ENCODE measurements around the gene GALNT16. TPM values are rescaled to one million over a fixed set of nuclear protein-coding genes. Genes with fewer than 3 reads are reported as not detected.

GALNT16 gene
- total and polyA plus RNA-seq, 4 experiments from 2014 or later, result 0.06 TPM; not detected in 3

- H3K4me1 Mint-ChIP-seq, result peaks cover 38 to 84% (median 55%) of the 10 kb centered on the region in 4 donors
- no peak for DNase-seq
- ChIA-PET POLR2A (ENCODE audit: partially characterized antibody) (interaction anchor here (0.9 to 3.4 kb wide), 13 partner anchors 11 to 1724 kb away, joined by 3 to 20 read pairs (median 4); partner anchors contain the start of genes COX16, DCAF5, EXD2 and SRSF5), CTCF (ENCODE audit: partially characterized antibody) (no interaction called here)
- peak overlapping the region; percentile 87 for H3K27ac ChIP-seq (ENCODE audit: low read depth, low read length)
- H3K27ac Mint-ChIP-seq, result peak overlapping the region; percentile 98 to 100 (median 100)
- H3K36me3 ChIP-seq (ENCODE audit: insufficient read depth, low read length), result peaks cover 13% of the 10 kb centered on the region
- H3K9me3 ChIP-seq (ENCODE audit: control insufficient read depth in 1 of 2, low read length in 2 of 2), result no peaks in the 10 kb centered on the region
- H3K9me3 Mint-ChIP-seq, result no peaks in the 10 kb centered on the region
- H3K27me3 ChIP-seq (ENCODE audit: insufficient read depth, low read length), result no peaks in the 10 kb centered on the region
- peak overlapping the region; percentile 86 to 91 for H3K4me3 ChIP-seq (ENCODE audit: low read length in 2 of 2)
- H3K4me3 Mint-ChIP-seq, result peak overlapping the region; percentile 91 to 99 (median 96)
- H3K36me3 Mint-ChIP-seq, result peaks cover 15 to 44% of the 10 kb centered on the region in 2 donors
- intact Hi-C loops (cut with micrococcal nuclease), result loop anchor here (1.0 to 5.0 kb wide), 5 partner anchors 207 to 1923 kb away; partner anchors contain the start of genes DCAF5, EXD2, SIPA1L1 and SRSF5
- no peaks in the 10 kb centered on the region for H3K27me3 Mint-ChIP-seq
- H3K4me1 ChIP-seq (ENCODE audit: insufficient read depth, low read length), result peaks cover 75% of the 10 kb centered on the region
Measured at GRCh38 chr14:69398818-69399210, 138.9 kb downstream of the GALNT16 start.

DNA sequence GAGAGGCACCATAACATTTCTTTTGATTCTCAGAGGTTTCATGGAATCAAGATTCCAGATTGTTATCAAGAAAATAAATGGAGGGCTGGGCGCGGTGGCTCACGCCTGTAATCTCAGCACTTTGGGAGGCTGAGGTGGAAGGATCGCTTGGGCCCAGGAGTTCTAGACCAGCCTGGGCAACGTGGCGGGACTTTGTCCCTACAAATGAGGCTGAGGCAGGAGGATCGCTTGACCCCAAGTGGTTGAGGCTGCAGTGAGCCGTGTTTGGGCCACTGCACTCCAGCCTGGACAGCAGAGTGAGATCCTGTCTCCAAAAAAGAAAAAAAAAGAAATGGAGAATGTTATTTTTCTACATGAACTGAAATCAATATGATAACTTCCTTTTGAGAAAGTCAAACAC lies 139.8 kb downstream of the GALNT16 start:
- POLR2A ChIA-PET (ENCODE audit: partially characterized antibody), result interaction anchor here (2.3 to 3.4 kb wide), 2 partner anchors 208 to 367 kb away, joined by 14 to 20 read pairs; partner anchors contain the start of genes EXD2 and SRSF5
- CTCF ChIA-PET (ENCODE audit: partially characterized antibody), result no interaction called here
- Mint-ChIP-seq H3K9me3 (no peaks in the 10 kb centered on the region), H3K36me3 (peaks cover 16 to 37% of the 10 kb centered on the region in 2 donors), H3K27me3 (no peaks in the 10 kb centered on the region), H3K27ac (peak overlapping the region in 1 of 7 donors; percentile 100), H3K4me3 (peak overlapping the region; percentile 91 to 99 (median 96)), H3K4me1 (peaks cover 39 to 89% (median 54%) of the 10 kb centered on the region in 4 donors)
- no peaks in the 10 kb centered on the region for H3K9me3 ChIP-seq (ENCODE audit: control insufficient read depth in 1 of 2, low read length in 2 of 2)
- H3K4me1 ChIP-seq (ENCODE audit: insufficient read depth, low read length), result peaks cover 66% of the 10 kb centered on the region
- intact Hi-C loops (cut with micrococcal nuclease), result loop anchor here (2.0 to 5.0 kb wide), 3 partner anchors 207 to 1923 kb away; partner anchors contain the start of genes EXD2, SIPA1L1 and VTI1B
- H3K27me3 ChIP-seq (ENCODE audit: insufficient read depth, low read length), result no peaks in the 10 kb centered on the region
- no peak overlapping the region for H3K27ac ChIP-seq (ENCODE audit: low read depth, low read length)
- H3K36me3 ChIP-seq (ENCODE audit: insufficient read depth, low read length), result peaks cover 8% of the 10 kb centered on the region
- no peak for DNase-seq
- peak overlapping the region in 1 of 2 donors; percentile 91 for H3K4me3 ChIP-seq (ENCODE audit: low read length in 2 of 2)

- intact Hi-C loops (cut with micrococcal nuclease), result no loop called here
- Mint-ChIP-seq H3K27ac (peak overlapping the region in 3 of 7 donors; percentile 27 to 49 (median 31)), H3K4me1 (peaks cover 40 to 87% (median 53%) of the 10 kb centered on the region in 4 donors), H3K9me3 (no peaks in the 10 kb centered on the region), H3K36me3 (peaks cover 16 to 33% of the 10 kb centered on the region in 2 donors), H3K4me3 (peak overlapping the region; percentile 91 to 99 (median 96)), H3K27me3 (no peaks in the 10 kb centered on the region)
- H3K9me3 ChIP-seq (ENCODE audit: control insufficient read depth in 1 of 2, low read length in 2 of 2), result no peaks in the 10 kb centered on the region
- CTCF ChIA-PET (ENCODE audit: partially characterized antibody), result no interaction called here
- H3K36me3 ChIP-seq (ENCODE audit: insufficient read depth, low read length), result peaks cover 4% of the 10 kb centered on the region
- DNase-seq, result no peak
- peaks cover 62% of the 10 kb centered on the region for H3K4me1 ChIP-seq (ENCODE audit: insufficient read depth, low read length)
- POLR2A ChIA-PET (ENCODE audit: partially characterized antibody), result no interaction called here
- H3K4me3 ChIP-seq (ENCODE audit: low read length in 2 of 2), result no peak overlapping the region
- H3K27ac ChIP-seq (ENCODE audit: low read depth, low read length), result no peak overlapping the region
- no peaks in the 10 kb centered on the region for H3K27me3 ChIP-seq (ENCODE audit: insufficient read depth, low read length)
Measured at GRCh38 chr14:69400154-69400553, 140.2 kb downstream of the GALNT16 start.

- Histone ChIP-seq H3K36me3 (ENCODE audit: insufficient read depth, low read length) (no peaks in the 10 kb centered on the region), H3K27ac (ENCODE audit: low read depth, low read length) (no peak overlapping the region), H3K9me3 (ENCODE audit: control insufficient read depth in 1 of 2, low read length in 2 of 2) (no peaks in the 10 kb centered on the region), H3K4me1 (ENCODE audit: insufficient read depth, low read length) (peaks cover 45% of the 10 kb centered on the region), H3K27me3 (ENCODE audit: insufficient read depth, low read length) (no peaks in the 10 kb centered on the region), H3K4me3 (ENCODE audit: low read length in 2 of 2) (no peak overlapping the region)
- ChIA-PET CTCF (ENCODE audit: partially characterized antibody) (no interaction called here), POLR2A (ENCODE audit: partially characterized antibody) (no interaction called here)
- Mint-ChIP-seq H3K27ac (no peak overlapping the region), H3K36me3 (peaks cover 7 to 18% of the 10 kb centered on the region in 2 donors), H3K4me3 (peak overlapping the region in 2 of 8 donors; percentile 31 to 36), H3K4me1 (peaks cover 28 to 77% (median 38%) of the 10 kb centered on the region in 4 donors), H3K27me3 (no peaks in the 10 kb centered on the region), H3K9me3 (no peaks in the 10 kb centered on the region)
- intact Hi-C loops (cut with micrococcal nuclease), result no loop called here
- no peak for DNase-seq
Measured at GRCh38 chr14:69401841-69402240, 141.9 kb downstream of the GALNT16 start.

- DNase-seq, result no peak
- ChIA-PET POLR2A (ENCODE audit: partially characterized antibody) (no interaction called here), CTCF (ENCODE audit: partially characterized antibody) (no interaction called here)
- Histone ChIP-seq H3K27ac (ENCODE audit: low read depth, low read length) (no peak overlapping the region), H3K4me1 (ENCODE audit: insufficient read depth, low read length) (peaks cover 31% of the 10 kb centered on the region), H3K9me3 (ENCODE audit: control insufficient read depth in 1 of 2, low read length in 2 of 2) (no peaks in the 10 kb centered on the region), H3K36me3 (ENCODE audit: insufficient read depth, low read length) (no peaks in the 10 kb centered on the region), H3K27me3 (ENCODE audit: insufficient read depth, low read length) (no peaks in the 10 kb centered on the region), H3K4me3 (ENCODE audit: low read length in 2 of 2) (no peak overlapping the region)
- Mint-ChIP-seq H3K27me3 (no peaks in the 10 kb centered on the region), H3K4me3 (no peak overlapping the region), H3K36me3 (peaks cover 9 to 18% of the 10 kb centered on the region in 2 donors), H3K9me3 (no peaks in the 10 kb centered on the region), H3K4me1 (peaks cover 25 to 66% (median 32%) of the 10 kb centered on the region in 4 donors), H3K27ac (no peak overlapping the region)
- intact Hi-C loops (cut with micrococcal nuclease), result no loop called here
Measured at GRCh38 chr14:69404478-69404877, 144.5 kb downstream of the GALNT16 start.

DNA sequence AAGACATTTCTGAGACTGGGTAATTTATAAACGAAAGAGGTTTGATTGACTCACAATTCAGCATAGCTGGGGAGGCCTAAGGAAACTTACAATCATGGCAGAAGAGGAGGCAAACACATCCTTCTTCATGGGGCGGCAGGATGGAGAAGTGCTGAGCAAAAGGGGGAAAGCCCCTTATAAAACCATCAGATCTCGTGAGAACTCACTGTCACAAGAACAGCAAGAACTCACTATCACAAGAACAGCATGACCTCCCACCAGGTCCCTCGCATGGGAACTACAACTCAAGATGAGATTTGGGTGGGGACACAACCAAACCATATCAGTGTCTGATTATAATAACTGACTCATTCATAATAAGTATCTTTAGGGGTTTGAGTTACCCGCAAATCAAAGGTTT lies 144.9 kb downstream of the GALNT16 start:
- no peak overlapping the region for H3K27ac Mint-ChIP-seq

GRCh38 chr14:69405762-69406161 lies 145.8 kb downstream of the GALNT16 start:
- POLR2A ChIA-PET (ENCODE audit: partially characterized antibody), result no interaction called here
- H3K4me1 ChIP-seq (ENCODE audit: insufficient read depth, low read length), result peaks cover 18% of the 10 kb centered on the region
- H3K36me3 ChIP-seq (ENCODE audit: insufficient read depth, low read length), result no peaks in the 10 kb centered on the region
- no peaks in the 10 kb centered on the region for H3K9me3 ChIP-seq (ENCODE audit: control insufficient read depth in 1 of 2, low read length in 2 of 2)
- H3K36me3 Mint-ChIP-seq, result peaks cover 4 to 18% of the 10 kb centered on the region in 2 donors
- DNase-seq, result no peak
- H3K27ac Mint-ChIP-seq, result no peak overlapping the region
- H3K27me3 ChIP-seq (ENCODE audit: insufficient read depth, low read length), result no peaks in the 10 kb centered on the region
- no peaks in the 10 kb centered on the region for H3K27me3 Mint-ChIP-seq
- no peak overlapping the region for H3K4me3 Mint-ChIP-seq
- intact Hi-C loops (cut with micrococcal nuclease), result no loop called here
- no peak overlapping the region for H3K4me3 ChIP-seq (ENCODE audit: low read length in 2 of 2)
- CTCF ChIA-PET (ENCODE audit: partially characterized antibody), result interaction anchor here (0.5 kb wide), 1 partner anchor 1462 kb away, joined by 4 read pairs; no protein-coding TSS in a partner anchor
- H3K9me3 Mint-ChIP-seq, result no peaks in the 10 kb centered on the region
- no peak overlapping the region for H3K27ac ChIP-seq (ENCODE audit: low read depth, low read length)
- H3K4me1 Mint-ChIP-seq, result peaks cover 16 to 53% (median 22%) of the 10 kb centered on the region in 4 donors

More for the DNA sequence above, 144.9 kb downstream of the GALNT16 start:
- ChIA-PET CTCF (ENCODE audit: partially characterized antibody) (no interaction called here), POLR2A (ENCODE audit: partially characterized antibody) (no interaction called here)
- Mint-ChIP-seq H3K4me3 (no peak overlapping the region), H3K9me3 (no peaks in the 10 kb centered on the region), H3K27me3 (no peaks in the 10 kb centered on the region), H3K4me1 (peaks cover 22 to 62% (median 29%) of the 10 kb centered on the region in 4 donors), H3K36me3 (peaks cover 9 to 18% of the 10 kb centered on the region in 2 donors)
- Histone ChIP-seq H3K27me3 (ENCODE audit: insufficient read depth, low read length) (no peaks in the 10 kb centered on the region), H3K4me3 (ENCODE audit: low read length in 2 of 2) (no peak overlapping the region), H3K4me1 (ENCODE audit: insufficient read depth, low read length) (peaks cover 27% of the 10 kb centered on the region), H3K27ac (ENCODE audit: low read depth, low read length) (no peak overlapping the region), H3K9me3 (ENCODE audit: control insufficient read depth in 1 of 2, low read length in 2 of 2) (no peaks in the 10 kb centered on the region), H3K36me3 (ENCODE audit: insufficient read depth, low read length) (no peaks in the 10 kb centered on the region)
- intact Hi-C loops (cut with micrococcal nuclease), result no loop called here
- no peak for DNase-seq

Data from CD4-positive, alpha-beta memory T cell (primary cell).